ENCODE results near the gene ANKMY1. TPM values are rescaled to one million over a fixed set of nuclear protein-coding genes. Genes with fewer than 3 reads are reported as not detected.

ANKMY1 gene
- total and polyA plus RNA-seq, 8 donors: 3.1 to 79.4 (median 9.7) TPM

- intact Hi-C loops (cut with DNase I; ENCODE audit: low total_unique reads): no loop called here
- WGBS, 5 donors: 77 to 85% (median 84%) methylated on average over 18 to 21 of the region's 21 CpGs
- no peak for TF ChIP-seq POLR2A (IDR thresholded peaks at IDR 0.05)
- no peak for TF ChIP-seq POLR2AphosphoS5 (IDR thresholded peaks at IDR 0.05)
- TF ChIP-seq EP300 (IDR thresholded peaks at IDR 0.05): no peak
- TF ChIP-seq CTCF (IDR thresholded peaks at IDR 0.05): no peak
- peaks cover 29 to 67% (median 58%) of the 10 kb centered on the region in 4 donors for H3K4me1 ChIP-seq
- no peak for DNase-seq
- H3K27ac ChIP-seq: no peak overlapping the region
- peaks cover 47 to 82% (median 69%) of the 10 kb centered on the region in 4 donors for H3K36me3 ChIP-seq
- no peaks in the 10 kb centered on the region for H3K27me3 ChIP-seq
- H3K9me3 ChIP-seq: no peaks in the 10 kb centered on the region
- no peak overlapping the region for H3K4me3 ChIP-seq
These were observed 16.8 kb upstream of the ANKMY1 start for GRCh38 chr2:240574386-240575100.

- Histone ChIP-seq H3K4me3 (no peak overlapping the region), H3K4me1 (peaks cover 24 to 66% (median 57%) of the 10 kb centered on the region in 4 donors), H3K27ac (no peak overlapping the region), H3K9me3 (no peaks in the 10 kb centered on the region), H3K36me3 (peaks cover 47 to 80% (median 67%) of the 10 kb centered on the region in 4 donors), H3K27me3 (no peaks in the 10 kb centered on the region)
- 86 to 93% (median 89%) methylated on average over 28 to 37 of the region's 37 CpGs for WGBS, 5 donors
- TF ChIP-seq POLR2A (IDR thresholded peaks at IDR 0.05) (no peak), POLR2AphosphoS5 (IDR thresholded peaks at IDR 0.05) (no peak)
- intact Hi-C loops (cut with DNase I; ENCODE audit: low total_unique reads): no loop called here
- no peak for DNase-seq
These were observed 16.0 kb upstream of the ANKMY1 start for GRCh38 chr2:240573516-240574385.

- no peak overlapping the region for H3K4me3 ChIP-seq
- intact Hi-C loops (cut with DNase I; ENCODE audit: low total_unique reads): no loop called here
- peaks cover 46 to 73% (median 60%) of the 10 kb centered on the region in 4 donors for H3K36me3 ChIP-seq
- H3K27me3 ChIP-seq: no peaks in the 10 kb centered on the region
- DNase-seq: no peak
- WGBS, 5 donors: 86 to 93% (median 87%) methylated on average over 15 to 20 of the region's 20 CpGs
- no peak overlapping the region for H3K27ac ChIP-seq
- H3K9me3 ChIP-seq: no peaks in the 10 kb centered on the region
- TF ChIP-seq POLR2AphosphoS5 (IDR thresholded peaks at IDR 0.05) (no peak), CTCF (IDR thresholded peaks at IDR 0.05) (no peak), POLR2A (IDR thresholded peaks at IDR 0.05) (no peak), EP300 (IDR thresholded peaks at IDR 0.05) (no peak)
- peaks cover 21 to 59% (median 52%) of the 10 kb centered on the region in 4 donors for H3K4me1 ChIP-seq
These were observed 15.3 kb upstream of the ANKMY1 start for GRCh38 chr2:240573071-240573515.

GRCh38 chr2:240572141-240573031 lies 14.6 kb upstream of the ANKMY1 start:
- Histone ChIP-seq H3K4me1 (peaks cover 26 to 59% (median 55%) of the 10 kb centered on the region in 4 donors), H3K36me3 (peaks cover 38 to 66% (median 53%) of the 10 kb centered on the region in 4 donors), H3K27ac (no peak overlapping the region), H3K9me3 (no peaks in the 10 kb centered on the region), H3K4me3 (no peak overlapping the region), H3K27me3 (no peaks in the 10 kb centered on the region)
- no peak for DNase-seq
- TF ChIP-seq CTCF (IDR thresholded peaks at IDR 0.05): no peak
- TF ChIP-seq POLR2AphosphoS5 (IDR thresholded peaks at IDR 0.05): no peak
- no peak for TF ChIP-seq EP300 (IDR thresholded peaks at IDR 0.05)
- no peak for TF ChIP-seq POLR2A (IDR thresholded peaks at IDR 0.05)
- WGBS, 5 donors: 85 to 92% (median 88%) methylated on average over 24 to 30 of the region's 30 CpGs
- intact Hi-C loops (cut with DNase I; ENCODE audit: low total_unique reads): no loop called here

Measured in stomach (tissue), 9 donors.